Stimulated activated CD8-positive, alpha-beta memory T cell treated with anti-CD3 and anti-CD28 coated beads, Interleukin-15, amount 100 ng/mL, for 24 hours (primary cell): ENCODE measurements around the gene ADPRHL1.
"Not testable (repeated sequence)": the region's sequence is repeated elsewhere in the genome, so short reads cannot be mapped to it uniquely, and the experiment has no call there.

Experiments
- DNase-seq: peaks from one replicate; pipeline ENCODE4 v3.0.0-alpha.2; 2020; ENCODE audit warnings: low read depth

ADPRHL1 gene

GRCh38 chr13:113477724-113478123, 24.4 kb upstream of the ADPRHL1 start:
- DNase-seq, result no peak

GRCh38 chr13:113476811-113477210, 23.5 kb upstream of the ADPRHL1 start:
- no peak for DNase-seq

GRCh38 chr13:113475911-113476310, 22.6 kb upstream of the ADPRHL1 start:
- no peak for DNase-seq

GRCh38 chr13:113475280-113475679, 22.0 kb upstream of the ADPRHL1 start:
- no peak for DNase-seq

GRCh38 chr13:113474179-113474578, 20.9 kb upstream of the ADPRHL1 start:
- DNase-seq, result no peak

GRCh38 chr13:113472355-113473025, 19.2 kb upstream of the ADPRHL1 start:
- no peak for DNase-seq

- no peak for DNase-seq
Observed at GRCh38 chr13:113471844-113472243, 18.6 kb upstream of the ADPRHL1 start.

- DNase-seq, result not testable (repeated sequence)
Observed at GRCh38 chr13:113470635-113471163, 17.4 kb upstream of the ADPRHL1 start.

- no peak for DNase-seq
Observed at GRCh38 chr13:113470073-113470472, 16.8 kb upstream of the ADPRHL1 start.

- no peak for DNase-seq
Observed at GRCh38 chr13:113469582-113469981, 16.3 kb upstream of the ADPRHL1 start.

GRCh38 chr13:113468472-113469201, 15.3 kb upstream of the ADPRHL1 start:
- DNase-seq, result no peak

GRCh38 chr13:113468029-113468428, 14.7 kb upstream of the ADPRHL1 start:
- DNase-seq, result no peak

- no peak for DNase-seq
Observed at GRCh38 chr13:113466383-113466782, 13.1 kb upstream of the ADPRHL1 start.

- no peak for DNase-seq
Observed at GRCh38 chr13:113465300-113465699, 12.0 kb upstream of the ADPRHL1 start.

GRCh38 chr13:113464476-113464875, 11.2 kb upstream of the ADPRHL1 start:
- no peak for DNase-seq

GRCh38 chr13:113461022-113461751, 7.9 kb upstream of the ADPRHL1 start:
- no peak for DNase-seq

GRCh38 chr13:113460599-113460998, 7.3 kb upstream of the ADPRHL1 start:
- DNase-seq, result no peak

GRCh38 chr13:113460064-113460555, 6.8 kb upstream of the ADPRHL1 start:
- DNase-seq, result no peak

- DNase-seq, result no peak
Observed at GRCh38 chr13:113458253-113459065, 5.2 kb upstream of the ADPRHL1 start.

GRCh38 chr13:113457510-113457909, 4.2 kb upstream of the ADPRHL1 start:
- no peak for DNase-seq

- no peak for DNase-seq
Observed at GRCh38 chr13:113456116-113456702, 2.9 kb upstream of the ADPRHL1 start.
